A549 (cell line): ENCODE results near the gene OAS3.

ENCODE experiments used
- BHLHE40 ChIP-seq: IDR thresholded peaks from 2 replicates; pipeline ENCODE4 v1.6.1; 2012; ENCODE audit warnings: low read depth, low read length, inconsistent platforms
- CEBPB ChIP-seq, 2 experiments: fragments of >200 bp in 1 of 2; sonication (Bioruptor Twin) in 1 of 2; formaldehyde crosslinking in 1 of 2; IDR thresholded peaks; 2 replicates each; pipeline ENCODE4 v1.6.1; 2012 to 2016
- EP300 ChIP-seq, 2 experiments: fragments of >200 bp; sonication (Bioruptor Twin); formaldehyde crosslinking; IDR thresholded peaks; 2 replicates in 1 of 2; 3 replicates in 1 of 2; pipeline ENCODE4 v1.6.1; 2016 to 2017
- POLR2A ChIP-seq: IDR thresholded peaks from 2 replicates; pipeline ENCODE4 v1.6.1; 2012; ENCODE audit warnings: mild to moderate bottlenecking, low read length
- RAD21 ChIP-seq, 2 experiments: fragments of >200 bp in 1 of 2; sonication (Bioruptor Twin) in 1 of 2; formaldehyde crosslinking in 1 of 2; IDR thresholded peaks in 1 of 2; conservative IDR thresholded peaks in 1 of 2; 2 replicates in 1 of 2; 3 replicates in 1 of 2; pipeline ENCODE4 v1.6.1; 2012 to 2018; ENCODE audit warnings: inconsistent platforms in 1 of 2
- SMC3 ChIP-seq: fragments of >200 bp; sonication (Bioruptor Twin); formaldehyde crosslinking; IDR thresholded peaks from 3 replicates; pipeline ENCODE4 v1.6.1; 2018; ENCODE audit warnings: inconsistent platforms
- TF ChIP-seq, protein P1 (sequence below): IDR thresholded peaks from 2 replicates; pipeline ENCODE4 v1.6.1; 2012
- TF ChIP-seq, protein P2 (sequence below): fragments of >200 bp; sonication (Bioruptor Twin); formaldehyde crosslinking; IDR thresholded peaks from 3 replicates; pipeline ENCODE4 v1.5.1; 2016
- TF ChIP-seq, protein P3 (sequence below): IDR thresholded peaks from 2 replicates; pipeline ENCODE4 v1.6.1; 2012

DNA sequence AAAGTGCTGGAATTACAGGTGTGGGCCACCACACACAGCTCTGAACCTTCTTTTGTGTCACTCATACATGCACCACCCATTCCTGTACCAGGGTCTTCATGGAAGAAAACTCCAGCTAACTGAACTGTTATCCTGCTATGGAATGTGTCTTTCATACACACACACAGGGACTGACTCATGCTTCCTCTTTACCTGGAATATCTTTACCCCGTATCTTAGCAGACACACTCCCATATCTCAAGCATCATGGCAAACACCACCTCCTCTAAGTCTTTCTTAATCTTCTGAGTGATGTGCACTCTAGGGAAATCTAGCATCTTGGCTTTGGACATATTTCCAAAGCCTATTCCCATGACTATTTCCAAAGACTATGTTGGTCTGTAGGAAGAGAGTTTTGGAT, 83.2 kb downstream of the OAS3 start:
- TF ChIP-seq BHLHE40: no peak
- TF ChIP-seq, protein P1, sequence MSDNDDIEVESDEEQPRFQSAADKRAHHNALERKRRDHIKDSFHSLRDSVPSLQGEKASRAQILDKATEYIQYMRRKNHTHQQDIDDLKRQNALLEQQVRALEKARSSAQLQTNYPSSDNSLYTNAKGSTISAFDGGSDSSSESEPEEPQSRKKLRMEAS: no peak
- TF ChIP-seq EP300 (IDR thresholded peaks at IDR 0.05): no peak
- TF ChIP-seq, protein P2, sequence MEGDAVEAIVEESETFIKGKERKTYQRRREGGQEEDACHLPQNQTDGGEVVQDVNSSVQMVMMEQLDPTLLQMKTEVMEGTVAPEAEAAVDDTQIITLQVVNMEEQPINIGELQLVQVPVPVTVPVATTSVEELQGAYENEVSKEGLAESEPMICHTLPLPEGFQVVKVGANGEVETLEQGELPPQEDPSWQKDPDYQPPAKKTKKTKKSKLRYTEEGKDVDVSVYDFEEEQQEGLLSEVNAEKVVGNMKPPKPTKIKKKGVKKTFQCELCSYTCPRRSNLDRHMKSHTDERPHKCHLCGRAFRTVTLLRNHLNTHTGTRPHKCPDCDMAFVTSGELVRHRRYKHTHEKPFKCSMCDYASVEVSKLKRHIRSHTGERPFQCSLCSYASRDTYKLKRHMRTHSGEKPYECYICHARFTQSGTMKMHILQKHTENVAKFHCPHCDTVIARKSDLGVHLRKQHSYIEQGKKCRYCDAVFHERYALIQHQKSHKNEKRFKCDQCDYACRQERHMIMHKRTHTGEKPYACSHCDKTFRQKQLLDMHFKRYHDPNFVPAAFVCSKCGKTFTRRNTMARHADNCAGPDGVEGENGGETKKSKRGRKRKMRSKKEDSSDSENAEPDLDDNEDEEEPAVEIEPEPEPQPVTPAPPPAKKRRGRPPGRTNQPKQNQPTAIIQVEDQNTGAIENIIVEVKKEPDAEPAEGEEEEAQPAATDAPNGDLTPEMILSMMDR: no peak
- TF ChIP-seq CEBPB (IDR thresholded peaks at IDR 0.05): no peak
- TF ChIP-seq RAD21 (conservative IDR thresholded peaks at IDR 0.05 in 1 of 2, IDR thresholded peaks at IDR 0.05 in 1 of 2): no peak
- no peak for TF ChIP-seq SMC3
- no peak for TF ChIP-seq POLR2A
- TF ChIP-seq, protein P3, sequence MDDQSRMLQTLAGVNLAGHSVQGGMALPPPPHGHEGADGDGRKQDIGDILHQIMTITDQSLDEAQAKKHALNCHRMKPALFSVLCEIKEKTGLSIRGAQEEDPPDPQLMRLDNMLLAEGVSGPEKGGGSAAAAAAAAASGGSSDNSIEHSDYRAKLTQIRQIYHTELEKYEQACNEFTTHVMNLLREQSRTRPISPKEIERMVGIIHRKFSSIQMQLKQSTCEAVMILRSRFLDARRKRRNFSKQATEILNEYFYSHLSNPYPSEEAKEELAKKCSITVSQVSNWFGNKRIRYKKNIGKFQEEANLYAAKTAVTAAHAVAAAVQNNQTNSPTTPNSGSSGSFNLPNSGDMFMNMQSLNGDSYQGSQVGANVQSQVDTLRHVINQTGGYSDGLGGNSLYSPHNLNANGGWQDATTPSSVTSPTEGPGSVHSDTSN: no peak
